Left ventricle myocardium inferior (tissue), 1 donor: ENCODE data around the gene HOXB5. TPM values are rescaled to one million over a fixed set of nuclear protein-coding genes. Genes with fewer than 3 reads are reported as not detected.

Source experiments
- DNase-seq: peaks from one replicate; pipeline ENCODE4 v3.0.0-alpha.2; 2020
- H3K27ac ChIP-seq: fragments of 200-600 bp; replicated peaks from 2 replicates; pipeline ENCODE4 v1.8.0; 2021
- H3K27me3 ChIP-seq: fragments of 200-600 bp; 2 replicates; pipeline ENCODE4 v1.8.0; 2021; ENCODE audit warnings: low read depth
- H3K36me3 ChIP-seq: fragments of 200-600 bp; 2 replicates; pipeline ENCODE4 v1.8.0; 2021
- H3K4me1 ChIP-seq: fragments of 200-600 bp; 2 replicates; pipeline ENCODE4 v1.8.0; 2021
- H3K4me3 ChIP-seq: fragments of 200-600 bp; 2 replicates; pipeline ENCODE4 v1.8.0; 2021; ENCODE audit warnings: mild to moderate bottlenecking, moderate library complexity
- H3K9me3 ChIP-seq: fragments of 200-600 bp; replicated peaks from 2 replicates; pipeline ENCODE4 v1.8.0; 2021
- CTCF ChIP-seq: fragments of 200-600 bp; IDR thresholded peaks from 2 replicates; pipeline ENCODE4 v1.8.0; 2021; ENCODE audit warnings: antibody characterized with exemption, mild to moderate bottlenecking, borderline replicate concordance
- intact Hi-C: fragments of 100-400 bp; cut with micrococcal nuclease; formaldehyde crosslinking; loops from one replicate; pipeline ENCODE4 v1.11.0; 2022
- total RNA-seq: library from RNA; stranded (reverse); fragmentation: NEBNext Ultra II Directional; extraction: Animal tissue kit (Norgen Biotek cat#: 25700); gene quantifications from one replicate; pipeline ENCODE4 v1.2.1, GENCODE V29; 2021
- donor health status: DM: no; HTN: yes; CAD: no; lungs with severe emphysema.

Gene HOXB5
- total RNA-seq, 1 donor from 2014 or later = not detected

- H3K27ac ChIP-seq = peak overlapping the region; percentile 68
- peak overlapping the region; percentile 46 for H3K4me3 ChIP-seq
- no peak for TF ChIP-seq CTCF
- no peak for DNase-seq
- intact Hi-C loops = no loop called here
- H3K36me3 ChIP-seq = no peaks in the 10 kb centered on the region
- no peaks in the 10 kb centered on the region for H3K9me3 ChIP-seq
- H3K27me3 ChIP-seq = peaks cover 100% of the 10 kb centered on the region
- H3K4me1 ChIP-seq = peaks cover 27% of the 10 kb centered on the region
Observed at GRCh38 chr17:48567646-48568354, 25.8 kb downstream of the HOXB5 start.

DNA sequence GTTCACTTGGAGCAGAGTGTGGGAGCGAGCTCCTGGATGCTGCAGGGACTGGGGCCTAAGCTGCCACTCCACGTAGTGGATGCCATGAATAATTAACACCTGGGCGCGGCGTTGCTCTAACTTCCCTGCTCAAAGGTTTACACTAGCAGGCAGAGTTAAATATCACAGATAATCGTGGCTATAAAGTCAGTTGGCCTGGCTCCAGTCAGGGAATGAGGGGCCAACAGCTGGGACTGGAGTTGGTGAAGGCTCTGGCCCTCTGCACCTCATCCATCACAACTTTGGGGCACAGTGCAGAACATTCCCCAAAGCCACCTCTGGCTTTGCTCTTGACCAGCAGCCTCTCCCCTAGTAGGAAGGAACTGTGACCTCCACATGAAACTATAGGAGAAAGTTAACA is 26.4 kb downstream of the HOXB5 start:
- Histone ChIP-seq H3K9me3 (no peaks in the 10 kb centered on the region), H3K4me3 (no peak overlapping the region), H3K36me3 (no peaks in the 10 kb centered on the region), H3K27me3 (peaks cover 100% of the 10 kb centered on the region), H3K4me1 (peaks cover 27% of the 10 kb centered on the region), H3K27ac (peak overlapping the region; percentile 68)
- no peak for TF ChIP-seq CTCF
- intact Hi-C loops = no loop called here
- no peak for DNase-seq

DNA sequence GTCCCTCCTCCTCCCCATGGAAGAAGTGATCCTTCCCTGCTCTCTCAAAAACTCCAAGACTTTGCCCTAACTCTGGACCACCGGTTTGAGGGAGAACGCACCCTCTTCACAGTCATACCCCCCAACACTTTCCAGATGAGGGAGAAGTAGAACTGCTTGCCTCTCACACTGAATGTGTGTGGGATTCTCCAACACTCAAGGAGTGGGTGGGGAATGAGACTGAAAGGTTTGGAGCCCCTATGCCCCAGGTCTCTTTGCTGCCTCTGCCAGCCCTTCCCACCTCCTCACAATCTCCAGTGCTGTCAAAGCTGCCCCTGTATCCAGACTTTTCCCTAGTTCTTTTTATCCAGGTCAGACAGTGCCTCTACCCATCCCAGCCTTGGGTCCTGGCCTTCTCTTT is 26.9 kb downstream of the HOXB5 start:
- DNase-seq = no peak
- no peaks in the 10 kb centered on the region for H3K36me3 ChIP-seq
- no peaks in the 10 kb centered on the region for H3K9me3 ChIP-seq
- intact Hi-C loops = no loop called here
- no peak overlapping the region for H3K4me3 ChIP-seq
- peak overlapping the region; percentile 68 for H3K27ac ChIP-seq
- H3K27me3 ChIP-seq = peaks cover 100% of the 10 kb centered on the region
- H3K4me1 ChIP-seq = peaks cover 27% of the 10 kb centered on the region
- no peak for TF ChIP-seq CTCF

DNA sequence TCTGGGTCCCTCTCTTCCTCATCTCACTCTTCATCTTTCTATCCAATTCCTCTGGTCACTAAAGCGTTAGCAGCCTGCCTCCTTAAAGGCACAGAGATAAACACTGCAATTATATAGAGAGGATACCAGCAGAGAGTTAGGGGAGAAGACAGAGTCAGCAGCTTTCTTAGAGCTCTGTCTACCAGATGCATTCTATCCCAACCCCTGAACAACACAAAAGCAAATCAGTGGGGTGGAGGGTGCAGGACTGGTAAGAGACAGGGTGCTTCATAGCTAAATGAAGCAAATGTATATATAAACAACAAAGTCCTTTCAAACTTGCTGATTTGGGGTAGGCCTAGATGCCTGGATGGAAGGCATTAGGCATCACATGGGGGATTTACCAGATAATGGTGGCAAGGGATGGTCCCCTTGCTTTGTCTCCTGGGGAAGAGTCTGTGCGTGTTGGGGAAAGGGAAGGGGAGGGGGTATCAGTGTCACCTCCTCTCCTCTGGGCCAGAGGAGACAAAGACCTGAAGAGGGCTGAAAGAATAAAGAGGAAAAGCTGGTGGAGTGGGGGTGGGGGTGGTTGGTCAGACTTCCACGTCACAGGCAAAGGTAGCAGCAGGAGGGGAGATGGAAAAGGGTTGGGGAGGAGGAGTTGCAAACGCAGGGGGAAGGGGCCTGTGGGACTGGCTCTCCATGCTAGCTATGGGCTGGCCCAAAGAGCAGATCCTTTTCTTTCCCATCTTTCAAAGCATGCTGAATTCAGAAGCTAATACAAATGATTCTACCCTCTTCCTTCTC is 27.5 kb downstream of the HOXB5 start:
- Histone ChIP-seq H3K27ac (peak overlapping the region; percentile 36), H3K9me3 (no peaks in the 10 kb centered on the region), H3K36me3 (no peaks in the 10 kb centered on the region), H3K4me1 (peaks cover 27% of the 10 kb centered on the region), H3K4me3 (no peak overlapping the region), H3K27me3 (peaks cover 100% of the 10 kb centered on the region)
- no peak for DNase-seq
- intact Hi-C loops = no loop called here
- TF ChIP-seq CTCF = no peak

GRCh38 chr17:48565022-48565554 is 28.5 kb downstream of the HOXB5 start:
- Histone ChIP-seq H3K4me3 (peak overlapping the region; percentile 61), H3K27me3 (peaks cover 99% of the 10 kb centered on the region), H3K36me3 (no peaks in the 10 kb centered on the region), H3K4me1 (peaks cover 27% of the 10 kb centered on the region), H3K9me3 (no peaks in the 10 kb centered on the region), H3K27ac (peak overlapping the region; percentile 36)
- no peak for TF ChIP-seq CTCF
- no peak for DNase-seq
- intact Hi-C loops = no loop called here
